Left lobe of liver (tissue), 2 donors: Measurements from ENCODE around the gene HMGB4. TPM values are rescaled to one million over a fixed set of nuclear protein-coding genes. Genes with fewer than 3 reads are reported as not detected.

Experiments used
- ATAC-seq: fragments of 200-7000 bp; cut with Tn5 transposase; one replicate; pipeline ENCODE4 v1.9.1; 2020; ENCODE audit warnings: mild to moderate bottlenecking, moderate library complexity
- DNase-seq: peaks from one replicate; pipeline ENCODE4 v3.0.0-alpha.2; 2020; ENCODE audit warnings: low spot score
- total RNA-seq: library from RNA; stranded (reverse); gene quantifications from one replicate; pipeline ENCODE4 v1.2.1, GENCODE V29; 2021
- donor health status: DM: no; HTN: no; CAD: no; lungs with moderate emphysema.
- donor health status: DM: no; HTN: yes; CAD: no.

Gene HMGB4
- total RNA-seq, 1 donor from 2014 or later, result not detected

GRCh38 chr1:33848205-33848937, 15.5 kb upstream of the HMGB4 start:
- ATAC-seq, result no peak

GRCh38 chr1:33849211-33849610, 14.7 kb upstream of the HMGB4 start:
- ATAC-seq, result no peak
- DNase-seq, result no peak

More at GRCh38 chr1:33848205-33848937, 15.5 kb upstream of the HMGB4 start:
- DNase-seq, result no peak

GRCh38 chr1:33850481-33850880, 13.4 kb upstream of the HMGB4 start:
- ATAC-seq, result no peak
- DNase-seq, result no peak

GRCh38 chr1:33852711-33853110, 11.2 kb upstream of the HMGB4 start:
- no peak for DNase-seq
- ATAC-seq, result no peak

GRCh38 chr1:33853431-33853830, 10.4 kb upstream of the HMGB4 start:
- no peak for DNase-seq
- no peak for ATAC-seq

- no peak for DNase-seq
- no peak for ATAC-seq
These were observed 9.8 kb upstream of the HMGB4 start for GRCh38 chr1:33854091-33854490.

GRCh38 chr1:33860671-33861070, 3.2 kb upstream of the HMGB4 start:
- DNase-seq, result no peak
- no peak for ATAC-seq

GRCh38 chr1:33864460-33865389, 846 bp downstream of the HMGB4 start:
- no peak for ATAC-seq
- DNase-seq, result no peak

GRCh38 chr1:33866281-33866680, 2.4 kb downstream of the HMGB4 start:
- ATAC-seq (no peak), DNase-seq (no peak)

GRCh38 chr1:33867684-33868083, 3.8 kb downstream of the HMGB4 start:
- no peak for ATAC-seq

GRCh38 chr1:33872275-33872674, 8.4 kb downstream of the HMGB4 start:
- ATAC-seq (no peak), DNase-seq (no peak)

More at GRCh38 chr1:33867684-33868083, 3.8 kb downstream of the HMGB4 start:
- DNase-seq, result no peak

GRCh38 chr1:33872683-33873082, 8.8 kb downstream of the HMGB4 start:
- no peak for DNase-seq
- ATAC-seq, result no peak

- ATAC-seq (no peak), DNase-seq (no peak)
These were observed 10.8 kb downstream of the HMGB4 start for GRCh38 chr1:33874636-33875035.

GRCh38 chr1:33875862-33876261, 12.0 kb downstream of the HMGB4 start:
- no peak for DNase-seq
- no peak for ATAC-seq

- ATAC-seq (no peak), DNase-seq (no peak)
These were observed 13.2 kb downstream of the HMGB4 start for GRCh38 chr1:33876970-33877650.

- DNase-seq (peak; percentile 64), ATAC-seq (peak; percentile 94)
These were observed 14.5 kb downstream of the HMGB4 start for GRCh38 chr1:33878392-33878791.

- ATAC-seq (no peak), DNase-seq (no peak)
These were observed 16.4 kb downstream of the HMGB4 start for GRCh38 chr1:33880305-33880704.

- no peak for DNase-seq
- ATAC-seq, result peak; percentile 26
These were observed 22.6 kb downstream of the HMGB4 start for GRCh38 chr1:33886496-33886895.

- no peak for DNase-seq
- no peak for ATAC-seq
These were observed 29.4 kb downstream of the HMGB4 start for GRCh38 chr1:33893147-33893830.

GRCh38 chr1:33895396-33895795, 31.5 kb downstream of the HMGB4 start:
- ATAC-seq, result no peak
- no peak for DNase-seq

GRCh38 chr1:33895976-33896375, 32.1 kb downstream of the HMGB4 start:
- DNase-seq, result no peak
- no peak for ATAC-seq
